Vagina (tissue), 2 donors: ENCODE data around the gene NCAPD2.

Experiments
- POLR2A ChIP-seq, 2 donors: fragments of 450-650 bp; IDR thresholded peaks; one replicate each; pipeline ENCODE4 v1.6.1; 2017; ENCODE audit warnings: antibody characterized with exemption in 2 of 2, mild to moderate bottlenecking in 2 of 2, moderate library complexity in 2 of 2
- TF ChIP-seq, protein P1 (sequence below), 3 experiments: fragments of 450-650 bp in 2 of 3; fragments of 200-600 bp in 1 of 3; sonication (generic) in 1 of 3; IDR thresholded peaks; one replicate each; pipeline ENCODE4 v1.5.1; 2017 to 2019; ENCODE audit warnings: antibody characterized with exemption in 3 of 3, mild to moderate bottlenecking in 2 of 3, moderate library complexity in 2 of 3

GRCh38 chr12:6546016-6546415, 52.1 kb downstream of the NCAPD2 start:
- TF ChIP-seq, protein P1, sequence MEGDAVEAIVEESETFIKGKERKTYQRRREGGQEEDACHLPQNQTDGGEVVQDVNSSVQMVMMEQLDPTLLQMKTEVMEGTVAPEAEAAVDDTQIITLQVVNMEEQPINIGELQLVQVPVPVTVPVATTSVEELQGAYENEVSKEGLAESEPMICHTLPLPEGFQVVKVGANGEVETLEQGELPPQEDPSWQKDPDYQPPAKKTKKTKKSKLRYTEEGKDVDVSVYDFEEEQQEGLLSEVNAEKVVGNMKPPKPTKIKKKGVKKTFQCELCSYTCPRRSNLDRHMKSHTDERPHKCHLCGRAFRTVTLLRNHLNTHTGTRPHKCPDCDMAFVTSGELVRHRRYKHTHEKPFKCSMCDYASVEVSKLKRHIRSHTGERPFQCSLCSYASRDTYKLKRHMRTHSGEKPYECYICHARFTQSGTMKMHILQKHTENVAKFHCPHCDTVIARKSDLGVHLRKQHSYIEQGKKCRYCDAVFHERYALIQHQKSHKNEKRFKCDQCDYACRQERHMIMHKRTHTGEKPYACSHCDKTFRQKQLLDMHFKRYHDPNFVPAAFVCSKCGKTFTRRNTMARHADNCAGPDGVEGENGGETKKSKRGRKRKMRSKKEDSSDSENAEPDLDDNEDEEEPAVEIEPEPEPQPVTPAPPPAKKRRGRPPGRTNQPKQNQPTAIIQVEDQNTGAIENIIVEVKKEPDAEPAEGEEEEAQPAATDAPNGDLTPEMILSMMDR (IDR thresholded peaks at IDR 0.05) = no peak
- no peak for TF ChIP-seq POLR2A (IDR thresholded peaks at IDR 0.05)
